GM21515 (cell line): ENCODE data around the gene SLC7A14.
"Not testable (repeated sequence)": the region's sequence is repeated elsewhere in the genome, so short reads cannot be mapped to it uniquely, and the experiment has no call there.

ENCODE experiments used
- ATAC-seq: cut with Tn5 transposase; IDR thresholded peaks from one replicate; pipeline ENCODE4 v1.9.1; 2021; ENCODE audit not compliant: unreplicated experiment

Gene SLC7A14

GRCh38 chr3:170594528-170594927, 8.7 kb upstream of the SLC7A14 start:
- ATAC-seq: no peak

- no peak for ATAC-seq
Observed at GRCh38 chr3:170593634-170594033, 7.8 kb upstream of the SLC7A14 start.

GRCh38 chr3:170589113-170589512, 3.2 kb upstream of the SLC7A14 start:
- ATAC-seq: no peak

GRCh38 chr3:170585008-170585936, 603 bp downstream of the SLC7A14 start:
- no peak for ATAC-seq

- ATAC-seq: no peak
Observed at GRCh38 chr3:170584585-170585007, 1.3 kb downstream of the SLC7A14 start.

GRCh38 chr3:170579646-170580045, 6.2 kb downstream of the SLC7A14 start:
- no peak for ATAC-seq

- ATAC-seq: peak; percentile 99
Observed at GRCh38 chr3:170572665-170573253, 13.1 kb downstream of the SLC7A14 start.

GRCh38 chr3:170567598-170567997, 18.3 kb downstream of the SLC7A14 start:
- ATAC-seq: not testable (repeated sequence)

GRCh38 chr3:170566413-170566812, 19.5 kb downstream of the SLC7A14 start:
- no peak for ATAC-seq

- ATAC-seq: no peak
Observed at GRCh38 chr3:170565495-170565894, 20.4 kb downstream of the SLC7A14 start.

- no peak for ATAC-seq
Observed at GRCh38 chr3:170564664-170565063, 21.2 kb downstream of the SLC7A14 start.

- peak; percentile 92 for ATAC-seq
Observed at GRCh38 chr3:170563712-170564423, 22.0 kb downstream of the SLC7A14 start.

GRCh38 chr3:170562080-170562479, 23.8 kb downstream of the SLC7A14 start:
- ATAC-seq: no peak

- ATAC-seq: no peak
Observed at GRCh38 chr3:170560717-170561382, 25.0 kb downstream of the SLC7A14 start.

- no peak for ATAC-seq
Observed at GRCh38 chr3:170560296-170560695, 25.6 kb downstream of the SLC7A14 start.

GRCh38 chr3:170558427-170558826, 27.4 kb downstream of the SLC7A14 start:
- no peak for ATAC-seq

GRCh38 chr3:170555329-170555728, 30.5 kb downstream of the SLC7A14 start:
- ATAC-seq: no peak

GRCh38 chr3:170553788-170554757, 31.8 kb downstream of the SLC7A14 start:
- no peak for ATAC-seq

- no peak for ATAC-seq
Observed at GRCh38 chr3:170551252-170551651, 34.6 kb downstream of the SLC7A14 start.

GRCh38 chr3:170542704-170543103, 43.2 kb downstream of the SLC7A14 start:
- ATAC-seq: no peak
